B cell (primary cell): ENCODE data around the gene D2HGDH. TPM values are rescaled to one million over a fixed set of nuclear protein-coding genes. Genes with fewer than 3 reads are reported as not detected.

Experiments used
- ATAC-seq: fragments of 200-7000 bp; cut with Tn5 transposase; one replicate; pipeline ENCODE4 v1.10.0; 2021; ENCODE audit warnings: low read depth, mild to moderate bottlenecking, moderate number of reproducible peaks, moderate library complexity
- CTCF ChIA-PET: fragments of 350-600 bp; sonication (Branson Sonifier 250); formaldehyde crosslinking; loops from one replicate; lab custom pipeline; 2021; ENCODE audit warnings: antibody characterized with exemption, inconsistent platforms; lab: Charles Lee
- POLR2A ChIA-PET: fragments of 350-600 bp; sonication (Branson Sonifier 250); formaldehyde crosslinking; loops from one replicate; lab custom pipeline; 2021; ENCODE audit warnings: antibody characterized with exemption; lab: Charles Lee
- DNase-seq: peaks from one replicate; pipeline ENCODE4 v3.0.0; 2013
- H2AFZ ChIP-seq: 2 replicates; pipeline ENCODE4 v1.6.1; 2012; ENCODE audit warnings: mild to moderate bottlenecking, low read depth, low read length; ENCODE audit not compliant: insufficient read depth, poor library complexity, severe bottlenecking
- H3K27ac ChIP-seq, 2 donors: 1 replicate in 1 of 2; 2 replicates in 1 of 2; pipeline ENCODE4 v1.5.1; 2012 to 2013; ENCODE audit warnings: low read length in 2 of 2, mild to moderate bottlenecking in 2 of 2, moderate library complexity in 1 of 2
- H3K27me3 ChIP-seq, 4 experiments: fragments of 200-600 bp in 1 of 4; sonication (generic) in 1 of 4; replicated peaks in 1 of 4; 1 replicate in 2 of 4; 2 replicates in 2 of 4; pipeline versions ENCODE4 v1.6.1 to v1.7.0; 2013 to 2016; ENCODE audit warnings: low read length in 3 of 4, mild to moderate bottlenecking in 2 of 4, mixed read lengths in 1 of 4, moderate library complexity in 1 of 4; ENCODE audit not compliant: insufficient read depth in 4 of 4, control insufficient read depth in 3 of 4; ENCODE audit errors: control extremely low read depth in 1 of 4
- H3K36me3 ChIP-seq, 2 experiments: replicated peaks in 1 of 2; 1 replicate in 1 of 2; 2 replicates in 1 of 2; pipeline versions ENCODE4 v1.6.1 to v1.7.1; 2013; ENCODE audit warnings: low read length in 1 of 2; ENCODE audit not compliant: insufficient read depth in 2 of 2, control insufficient read depth in 1 of 2; ENCODE audit errors: control extremely low read depth in 1 of 2, extremely low read depth in 1 of 2
- H3K4me1 ChIP-seq, 2 donors: fragments of 200-600 bp in 1 of 2; sonication (generic) in 1 of 2; 1 replicate in 1 of 2; 2 replicates in 1 of 2; pipeline versions ENCODE4 v1.5.1 to v1.6.1; 2013 to 2017; ENCODE audit warnings: low read length in 2 of 2; ENCODE audit not compliant: control insufficient read depth in 2 of 2, insufficient read depth in 2 of 2
- H3K4me2 ChIP-seq: replicated peaks from 2 replicates; pipeline ENCODE3; 2012; ENCODE audit warnings: mild to moderate bottlenecking, low read depth, low read length; ENCODE audit not compliant: poor library complexity, severe bottlenecking
- H3K4me3 ChIP-seq, 5 experiments: fragments of 200-600 bp in 1 of 5; sonication (generic) in 1 of 5; 1 replicate in 3 of 5; 2 replicates in 2 of 5; pipeline versions ENCODE4 v1.5.1 to v1.7.0; 2011 to 2016; ENCODE audit warnings: low read length in 4 of 5, mild to moderate bottlenecking in 4 of 5, low read depth in 2 of 5, control low read depth in 1 of 5, moderate library complexity in 1 of 5; ENCODE audit not compliant: insufficient read depth in 1 of 5; ENCODE audit errors: control extremely low read depth in 1 of 5, extremely low read depth in 1 of 5
- H3K79me2 ChIP-seq: fragments of 200-600 bp; sonication (generic); one replicate; pipeline ENCODE4 v1.6.0; 2016; ENCODE audit warnings: low read length; ENCODE audit not compliant: control insufficient read depth, insufficient read depth
- H3K9ac ChIP-seq: fragments of 200-600 bp; sonication (generic); 2 replicates; pipeline ENCODE4 v1.6.1; 2017; ENCODE audit warnings: mild to moderate bottlenecking, low read length, moderate library complexity
- H3K9me3 ChIP-seq, 3 donors: one replicate each; pipeline versions ENCODE4 v1.6.1 to v1.7.1; 2013; ENCODE audit warnings: low read length in 2 of 3; ENCODE audit not compliant: control insufficient read depth in 2 of 3, insufficient read depth in 1 of 3; ENCODE audit errors: control extremely low read depth in 1 of 3
- H4K20me1 ChIP-seq: 2 replicates; pipeline ENCODE4 v1.6.0; 2012; ENCODE audit warnings: mild to moderate bottlenecking, low read length; ENCODE audit not compliant: insufficient read depth, control insufficient read depth, poor library complexity, severe bottlenecking
- H3K27ac Mint-ChIP-seq: one replicate; pipeline ENCODE4 v1.8.0; 2021; ENCODE audit warnings: mixed read lengths
- H3K27me3 Mint-ChIP-seq: one replicate; pipeline ENCODE4 v1.8.0; 2021; ENCODE audit warnings: mixed read lengths
- H3K4me1 Mint-ChIP-seq: one replicate; pipeline ENCODE4 v1.8.0; 2021; ENCODE audit warnings: mixed read lengths
- H3K4me3 Mint-ChIP-seq: one replicate; pipeline ENCODE4 v1.8.0; 2021; ENCODE audit warnings: mixed read lengths
- H3K9me3 Mint-ChIP-seq: one replicate; pipeline ENCODE4 v1.8.0; 2022; ENCODE audit warnings: mixed read lengths; ENCODE audit not compliant: insufficient read depth
- CTCF ChIP-seq: fragments of 200-600 bp; IDR thresholded peaks from one replicate; pipeline ENCODE4 v1.8.0; 2022; ENCODE audit warnings: antibody characterized with exemption, mild to moderate bottlenecking
- EZH2 ChIP-seq: IDR thresholded peaks from 2 replicates; pipeline ENCODE4 v1.6.1; 2012; ENCODE audit warnings: borderline replicate concordance, low read depth, mild to moderate bottlenecking, moderate library complexity, low read length; ENCODE audit not compliant: insufficient read depth, poor library complexity, severe bottlenecking
- WGBS: methylation state at CpG from one replicate; pipeline ENCODE4 v1.1.5; 2013; ENCODE audit warnings: missing lambda C conversion rate; ENCODE audit not compliant: insufficient coverage; 5-methylcytosine and 5-hydroxymethylcytosine counted together
- intact Hi-C: fragments of 100-400 bp; cut with micrococcal nuclease; formaldehyde crosslinking; loops from one replicate; pipeline ENCODE4 v1.10.0; 2022
- polyA plus RNA-seq: library from polyadenylated mRNA; depleted of rRNA; stranded (reverse); fragments of >200 nt; gene quantifications from 2 replicates; pipeline ENCODE4 v1.2.3, GENCODE V29; 2012
- total RNA-seq, 2 donors: library from RNA; stranded (reverse); fragments of 120-200 nt in 1 of 2; gene quantifications; 1 replicate in 1 of 2; 2 replicates in 1 of 2; pipeline versions ENCODE4 v1.2.3 to v1.2.4, GENCODE V29; 2013 to 2022

Gene D2HGDH
- total and polyA plus RNA-seq, 2 donors (not counting 1 experiment from before 2014, with no cell fraction given): 44.0 to 67.7 TPM

GRCh38 chr2:241774419-241775222 lies 40.2 kb downstream of the D2HGDH start:
- Mint-ChIP-seq H3K27ac (no peak overlapping the region), H3K4me1 (peaks cover 9% of the 10 kb centered on the region), H3K27me3 (peaks cover 4% of the 10 kb centered on the region), H3K9me3 (no peaks in the 10 kb centered on the region), H3K4me3 (no peak overlapping the region)
- CTCF ChIA-PET: no interaction called here
- TF ChIP-seq EZH2 (no peak), CTCF (no peak)
- 63% methylated on average over 36 of the region's 40 CpGs for WGBS
- no peaks in the 10 kb centered on the region for H4K20me1 ChIP-seq
- H3K4me3 ChIP-seq: no peak overlapping the region
- intact Hi-C loops: no loop called here
- no peak overlapping the region for H3K27ac ChIP-seq
- no peaks in the 10 kb centered on the region for H3K36me3 ChIP-seq
- peaks cover 0 to 13% (median 0%) of the 10 kb centered on the region in 4 experiments for H3K27me3 ChIP-seq
- peaks cover 0 to 15% of the 10 kb centered on the region in 2 donors for H3K4me1 ChIP-seq
- no peaks in the 10 kb centered on the region for H3K9me3 ChIP-seq
- POLR2A ChIA-PET: interaction anchor here (0.6 kb wide), 1 partner anchor 13 kb away, joined by 5 read pairs; no protein-coding TSS in a partner anchor
- H3K9ac ChIP-seq: no peak overlapping the region
- DNase-seq (no peak), ATAC-seq (no peak)
- H2AFZ ChIP-seq: no peak overlapping the region
- no peaks in the 10 kb centered on the region for H3K79me2 ChIP-seq
- H3K4me2 ChIP-seq: no peak overlapping the region
